ENCODE data around the gene GFRA1.
"Not testable (repeated sequence)": the region's sequence is repeated elsewhere in the genome, so short reads cannot be mapped to it uniquely, and the experiment has no call there.

GFRA1 gene

DNA sequence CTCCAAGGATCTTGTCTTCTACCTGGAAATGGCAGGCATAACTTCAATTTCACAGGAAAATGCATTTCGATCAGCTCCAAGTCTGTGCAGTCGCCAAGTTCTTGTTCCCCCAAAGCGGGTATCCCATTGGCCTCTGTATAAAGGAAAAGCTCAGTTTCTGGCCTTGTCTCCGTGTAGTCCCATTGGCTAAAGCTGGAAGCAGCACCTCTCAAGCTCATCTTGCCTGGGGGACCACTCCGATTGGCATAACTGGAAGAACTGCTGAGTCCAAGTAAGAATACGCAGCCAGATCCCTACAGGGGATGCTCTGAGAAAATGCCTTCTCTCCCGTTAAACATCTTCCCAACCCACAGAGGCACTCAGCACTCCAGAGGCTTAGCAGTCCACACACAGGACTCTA lies 205.2 kb downstream of the GFRA1 start:
- DNase-seq (ENCODE audit: low read depth in 2 of 2) = no peak

- no peak for DNase-seq (ENCODE audit: low read depth in 2 of 2)
Observed at GRCh38 chr10:116063107-116063506, 209.9 kb downstream of the GFRA1 start.

DNA sequence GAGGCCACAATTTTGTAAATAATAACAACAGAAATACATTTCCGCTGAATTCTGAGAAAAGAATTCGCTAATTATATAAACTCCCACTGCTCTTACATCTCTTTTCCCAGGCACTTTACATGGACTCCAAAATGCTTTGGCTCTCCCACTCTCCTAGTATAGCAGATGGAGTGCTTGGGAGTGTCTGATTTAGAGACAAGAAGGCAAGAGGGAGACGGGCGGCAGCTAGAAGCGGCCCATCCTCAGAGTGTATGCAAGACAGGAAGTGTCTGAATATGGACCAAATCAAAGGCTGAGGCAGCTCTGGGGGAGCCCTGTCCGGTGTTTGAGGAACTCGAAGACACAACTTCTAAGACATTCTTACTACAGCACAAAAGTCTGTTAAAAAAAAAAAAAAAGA lies 212.1 kb downstream of the GFRA1 start:
- DNase-seq (ENCODE audit: low read depth in 2 of 2) = no peak

DNA sequence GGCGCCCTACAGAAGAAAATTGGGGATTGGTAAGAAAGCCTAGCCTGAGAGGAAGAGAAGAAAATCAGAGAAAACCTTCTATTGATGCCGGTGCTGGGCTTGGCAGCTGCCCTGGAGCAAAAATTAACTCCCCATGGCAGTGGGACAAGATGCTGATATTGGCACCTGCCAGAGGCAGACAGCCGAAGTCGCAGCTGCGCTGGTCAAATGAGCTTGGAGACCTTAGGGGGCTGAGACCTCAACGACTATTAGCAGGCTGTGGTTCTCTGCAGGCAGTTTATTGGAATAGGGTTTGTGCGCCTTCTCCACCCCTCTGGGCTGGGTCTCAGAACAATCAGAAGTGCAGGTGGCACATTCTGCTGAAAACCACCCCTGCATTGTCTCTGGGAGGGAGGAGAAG lies 213.7 kb downstream of the GFRA1 start:
- no peak for DNase-seq (ENCODE audit: low read depth in 2 of 2)

DNA sequence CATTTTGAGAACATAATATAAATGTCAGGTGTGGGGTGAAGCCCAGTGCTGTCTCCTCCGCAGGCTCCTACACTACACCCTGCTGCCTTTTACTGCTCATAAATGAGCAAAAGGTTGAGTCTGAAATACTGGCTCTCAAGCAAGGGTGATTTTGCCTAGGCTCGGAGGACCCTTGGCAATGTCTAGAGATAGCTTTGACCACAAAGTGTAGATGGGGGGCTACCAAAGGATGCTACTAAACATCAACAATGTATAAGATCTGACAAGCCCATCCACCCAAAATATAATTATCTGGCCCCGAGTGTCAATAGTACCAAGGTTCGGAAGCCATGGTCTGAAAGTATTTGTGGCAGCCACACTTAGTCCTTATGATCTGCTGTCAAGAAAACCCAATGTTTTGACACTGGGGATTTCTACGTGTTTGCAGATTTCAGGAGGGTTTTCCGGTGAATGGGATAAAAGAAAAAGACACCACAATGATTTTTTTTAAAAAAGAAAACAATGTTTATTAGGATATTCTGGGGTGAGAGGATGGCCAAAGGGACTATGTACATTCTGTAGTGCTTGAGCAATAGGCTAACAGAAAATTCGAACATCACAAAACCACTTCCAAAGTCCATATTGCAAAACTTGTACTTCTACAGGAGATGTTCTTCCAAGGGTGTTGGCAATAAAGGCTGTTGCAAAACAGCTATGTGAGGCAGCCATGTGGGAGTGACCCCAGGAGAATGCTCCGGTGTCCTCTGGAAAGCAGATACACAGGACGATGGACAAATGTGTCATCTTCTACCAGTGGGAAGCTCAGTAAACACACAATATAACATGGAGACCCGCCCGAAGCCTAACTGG lies 216.3 kb downstream of the GFRA1 start:
- DNase-seq (ENCODE audit: low read depth in 2 of 2) = no peak

DNA sequence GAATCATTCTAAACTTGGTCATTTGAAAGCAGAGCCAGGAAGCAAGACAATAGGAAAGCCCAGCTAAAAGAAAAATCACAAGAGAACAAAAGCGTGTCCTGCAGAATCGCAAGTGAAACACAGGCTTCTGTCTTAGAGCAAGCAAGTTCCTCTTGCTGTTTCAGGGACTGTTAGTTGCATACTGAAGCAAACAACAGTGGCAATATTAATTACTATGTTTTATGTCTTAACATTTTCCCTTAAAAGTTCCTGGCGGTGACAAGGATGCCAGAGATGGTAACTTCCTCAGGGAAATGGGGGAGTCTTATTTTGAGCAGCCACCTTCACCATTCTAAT lies 217.1 kb downstream of the GFRA1 start:
- no peak for DNase-seq (ENCODE audit: low read depth in 2 of 2)

GRCh38 chr10:116055252-116055916 lies 217.6 kb downstream of the GFRA1 start:
- no peak for DNase-seq (ENCODE audit: low read depth in 2 of 2)

DNA sequence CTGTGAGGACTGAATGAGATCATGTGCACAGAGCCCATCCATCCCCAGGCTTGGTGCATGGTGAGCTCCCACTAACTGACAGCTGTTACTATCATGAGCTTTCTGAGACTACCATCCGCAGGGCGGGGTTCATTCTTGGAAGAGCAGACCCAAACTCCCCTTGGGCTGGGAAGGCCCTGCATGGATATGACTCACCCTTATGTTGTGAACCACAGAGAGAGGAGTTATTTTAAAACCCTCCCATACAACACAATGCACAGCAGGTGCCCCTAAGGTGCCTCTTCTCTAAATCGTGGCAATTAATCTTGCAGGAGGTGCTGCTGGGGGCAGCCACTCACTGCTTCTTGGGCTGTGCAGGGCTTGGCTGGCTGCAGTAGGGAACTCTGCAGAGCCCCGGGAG lies 219.1 kb downstream of the GFRA1 start:
- no peak for DNase-seq (ENCODE audit: low read depth in 2 of 2)

- not testable (repeated sequence) for DNase-seq (ENCODE audit: low read depth in 2 of 2)
Observed at GRCh38 chr10:116053009-116053730, 219.8 kb downstream of the GFRA1 start.

DNA sequence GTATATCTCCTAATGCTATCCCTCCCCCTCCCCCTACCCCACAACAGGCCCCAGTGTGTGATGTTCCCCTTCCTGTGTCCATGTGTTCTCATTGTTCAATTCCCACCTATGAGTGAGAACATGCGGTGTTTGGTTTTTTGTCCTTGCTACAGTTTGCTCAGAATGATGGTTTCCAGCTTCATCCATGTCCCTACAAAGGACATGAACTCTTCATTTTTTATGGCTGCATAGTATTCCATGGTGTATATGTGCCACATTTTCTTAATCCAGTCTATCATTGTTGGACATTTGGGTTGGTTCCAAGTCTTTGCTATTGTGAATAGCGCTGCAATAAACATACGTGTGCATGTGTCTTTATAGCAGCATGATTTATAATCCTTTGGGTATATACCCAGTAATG lies 220.5 kb downstream of the GFRA1 start:
- not testable (repeated sequence) for DNase-seq (ENCODE audit: low read depth in 2 of 2)

GRCh38 chr10:116049974-116050304 lies 223.1 kb downstream of the GFRA1 start:
- DNase-seq (ENCODE audit: low read depth in 2 of 2) = no peak

DNA sequence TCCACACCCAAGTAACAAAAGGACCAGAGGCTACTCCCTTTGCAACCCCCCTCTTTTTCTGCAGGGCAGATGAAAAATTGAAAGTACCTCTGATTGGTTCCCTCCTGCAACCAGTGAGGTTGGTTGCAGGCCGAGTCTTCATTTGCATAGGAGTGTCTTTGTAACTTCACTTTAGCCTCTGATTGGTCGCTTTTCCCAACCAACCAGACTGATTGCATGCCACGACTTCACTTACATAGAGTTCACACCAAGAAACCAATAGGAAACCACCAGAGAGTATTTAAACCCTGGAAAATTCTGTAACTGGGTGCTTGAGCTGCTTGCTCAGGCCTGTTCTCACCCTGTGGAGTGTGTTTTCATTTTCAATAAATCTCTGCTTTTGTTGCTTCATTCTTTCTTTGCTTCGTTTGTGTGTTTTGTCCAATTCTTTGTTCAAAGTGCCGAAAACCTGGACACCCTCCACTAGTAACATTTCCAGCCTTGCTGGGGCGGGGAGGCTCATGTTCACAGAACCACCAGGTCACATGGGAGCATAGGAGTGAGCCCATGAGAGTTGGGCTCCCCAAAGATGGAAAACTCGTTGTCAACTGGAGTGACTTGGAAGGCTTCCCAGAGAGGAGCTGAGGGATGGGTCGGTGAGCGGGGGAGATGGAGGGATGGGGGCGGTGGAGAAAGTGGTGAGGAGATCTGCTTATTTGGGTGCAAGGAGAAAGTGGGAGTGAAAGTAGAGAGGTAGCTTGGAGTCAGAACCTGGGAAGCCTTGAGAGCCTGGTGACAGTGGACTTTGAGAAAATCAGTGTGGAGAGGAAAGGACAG lies 223.6 kb downstream of the GFRA1 start:
- DNase-seq (ENCODE audit: low read depth in 2 of 2) = no peak

GRCh38 chr10:116045366-116046356 lies 227.3 kb downstream of the GFRA1 start:
- DNase-seq (ENCODE audit: low read depth in 2 of 2) = no peak

- no peak for DNase-seq (ENCODE audit: low read depth in 2 of 2)
Observed at GRCh38 chr10:116044801-116045248, 228.2 kb downstream of the GFRA1 start.

GRCh38 chr10:116043861-116044260 lies 229.1 kb downstream of the GFRA1 start:
- DNase-seq (ENCODE audit: low read depth in 2 of 2) = no peak

- no peak for DNase-seq (ENCODE audit: low read depth in 2 of 2)
Observed at GRCh38 chr10:116043304-116043703, 229.7 kb downstream of the GFRA1 start.

DNA sequence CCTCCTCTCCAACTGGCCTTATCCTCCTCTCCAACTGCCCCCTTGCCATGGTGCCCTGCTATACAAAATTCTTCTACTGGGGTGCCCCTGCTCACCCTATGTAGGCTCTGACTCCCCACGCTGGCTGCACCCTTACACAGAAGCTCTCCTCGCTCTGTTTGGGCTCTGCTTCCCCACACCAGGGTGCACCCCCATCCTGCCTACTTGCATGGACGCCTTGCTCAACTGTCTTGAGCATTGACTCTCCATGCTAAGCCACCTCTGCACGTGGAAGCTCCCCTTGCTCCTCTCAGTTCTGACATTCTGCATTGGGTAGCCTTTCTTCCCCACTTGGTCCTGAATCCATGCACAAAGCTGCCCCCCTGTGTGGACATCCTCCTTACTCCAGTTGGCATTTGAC lies 231.1 kb downstream of the GFRA1 start:
- no peak for DNase-seq (ENCODE audit: low read depth in 2 of 2)

GRCh38 chr10:116039612-116040011 lies 233.4 kb downstream of the GFRA1 start:
- no peak for DNase-seq (ENCODE audit: low read depth in 2 of 2)

DNA sequence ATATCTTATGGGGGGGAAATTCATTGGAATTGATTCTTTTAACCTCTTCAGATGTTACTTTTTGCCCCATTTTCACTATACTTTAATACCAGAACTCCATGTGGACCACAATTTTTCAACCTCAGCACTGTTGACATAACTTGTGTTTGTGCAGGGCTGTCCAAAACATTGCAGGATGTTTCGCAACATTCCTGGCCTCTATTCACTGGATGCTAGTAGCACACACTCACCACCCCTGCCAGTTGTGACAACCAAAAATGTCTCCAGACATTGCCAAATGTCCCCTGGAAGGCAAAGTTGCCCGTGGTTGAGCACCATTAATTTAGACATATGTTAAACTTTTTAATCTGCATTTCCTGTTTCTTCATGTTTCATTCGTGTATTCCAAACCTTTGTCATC lies 234.7 kb downstream of the GFRA1 start:
- no peak for DNase-seq (ENCODE audit: low read depth in 2 of 2)

- not testable (repeated sequence) for DNase-seq (ENCODE audit: low read depth in 2 of 2)
Observed at GRCh38 chr10:116035406-116035805, 237.6 kb downstream of the GFRA1 start.

- DNase-seq (ENCODE audit: low read depth in 2 of 2) = no peak
Observed at GRCh38 chr10:116030576-116030975, 242.4 kb downstream of the GFRA1 start.
